Transverse colon (tissue), 4 donors: ENCODE measurements around the gene TAS1R1. TPM values are rescaled to one million over a fixed set of nuclear protein-coding genes. Genes with fewer than 3 reads are reported as not detected.

ENCODE experiments used
- DNase-seq: peaks from one replicate; pipeline ENCODE4 v3.0.0-alpha.2; 2019
- H3K27ac ChIP-seq, 4 donors: fragments of 200-600 bp; sonication (generic); 2 replicates each; pipeline ENCODE4 v1.5.1; 2016 to 2018; ENCODE audit warnings: inconsistent platforms in 4 of 4
- H3K27me3 ChIP-seq: fragments of 200-600 bp; sonication (generic); 2 replicates; pipeline ENCODE4 v1.5.1; 2017; ENCODE audit warnings: inconsistent platforms
- H3K36me3 ChIP-seq, 4 donors: fragments of 200-600 bp; sonication (generic); 2 replicates each; pipeline ENCODE4 v1.5.1; 2017 to 2019; ENCODE audit warnings: inconsistent platforms in 4 of 4
- H3K4me1 ChIP-seq, 4 donors: fragments of 200-600 bp; sonication (generic); 2 replicates each; pipeline ENCODE4 v1.5.1; 2017 to 2020; ENCODE audit warnings: inconsistent platforms in 4 of 4
- H3K4me3 ChIP-seq, 4 donors: fragments of 200-600 bp; sonication (generic); 1 replicate in 1 of 4; 2 replicates in 3 of 4; pipeline versions ENCODE4 v1.5.1 to v1.6.1; 2017 to 2019; ENCODE audit warnings: inconsistent platforms in 4 of 4
- H3K9me3 ChIP-seq, 2 donors: fragments of 200-600 bp; sonication (generic); 2 replicates each; pipeline ENCODE4 v1.5.1; 2017 to 2019; ENCODE audit warnings: inconsistent platforms in 2 of 2
- EP300 ChIP-seq: sonication (generic); formaldehyde crosslinking; IDR thresholded peaks from one replicate; pipeline ENCODE4 v1.6.1; 2017; ENCODE audit warnings: antibody characterized with exemption, low read depth
- POLR2A ChIP-seq: fragments of 450-650 bp; IDR thresholded peaks from one replicate; pipeline ENCODE4 v1.6.1; 2016; ENCODE audit warnings: antibody characterized with exemption, mild to moderate bottlenecking, moderate library complexity
- POLR2AphosphoS5 ChIP-seq, 3 donors: sonication (generic); formaldehyde crosslinking; IDR thresholded peaks; one replicate each; pipeline ENCODE4 v1.6.1; 2016; ENCODE audit warnings: antibody characterized with exemption in 3 of 3
- WGBS, 2 donors: methylation state at CpG; one replicate each; pipeline ENCODE4 v1.1.5; 2018; ENCODE audit warnings: low coverage in 1 of 2; 5-methylcytosine and 5-hydroxymethylcytosine counted together
- in situ Hi-C, 4 donors: fragments of 200-750 bp; cut with MboI; loops; one replicate each; pipeline versions ENCODE4 v1.15.0 to v1.15.1; 2017; ENCODE audit warnings: low sequenced_read_pairs in 3 of 4, low pct_ligation_motif_present in 1 of 4, low pct_unique_long_range_greater_than_20kb in 1 of 4
- intact Hi-C: fragments of 100-400 bp; cut with DNase I; formaldehyde crosslinking; loops from one replicate; pipeline ENCODE4 v1.15.1; 2023; ENCODE audit warnings: low total_unique reads
- small RNA-seq, 4 donors: library from RNA; depleted of rRNA; stranded (forward); fragments of <200 nt; gene quantifications; one replicate each; pipeline ENCODE3, GENCODE V24; 2016
- total RNA-seq, 4 donors: library from RNA; depleted of rRNA; stranded (reverse); fragments of >200 nt; gene quantifications; one replicate each; pipeline ENCODE4 v1.1.0, GENCODE V29; 2016
- TF ChIP-seq, protein P1 (sequence below), 5 experiments: fragments of 200-600 bp in 3 of 5; fragments of 450-650 bp in 2 of 5; sonication (generic) in 3 of 5; IDR thresholded peaks; 1 replicate in 2 of 5; 2 replicates in 3 of 5; pipeline ENCODE4 v1.5.1; 2016 to 2017; ENCODE audit warnings: antibody characterized with exemption in 5 of 5, inconsistent platforms in 3 of 5, mild to moderate bottlenecking in 2 of 5, moderate library complexity in 1 of 5

TAS1R1 gene
- total RNA-seq, 4 donors from 2014 or later = 0.48 TPM; not detected in 3

DNA sequence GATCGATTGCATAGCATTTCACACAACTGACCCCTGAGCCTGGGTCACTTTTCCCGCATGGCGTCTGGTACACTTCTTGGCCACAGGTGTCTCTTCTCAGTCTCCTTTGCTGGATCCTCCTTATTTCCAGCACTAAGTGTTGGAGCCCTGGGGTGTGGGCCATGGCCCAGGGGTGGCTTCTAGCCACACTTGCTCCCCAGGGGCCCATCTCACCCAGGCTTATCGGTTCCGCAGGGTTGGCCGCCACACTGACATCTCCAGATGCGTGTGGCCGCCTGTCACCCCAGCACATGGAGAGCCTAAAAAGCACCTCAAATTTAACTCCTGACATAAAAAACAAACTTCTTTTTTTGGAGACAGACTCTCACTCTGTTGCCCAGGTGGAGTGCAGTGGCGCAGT, 71.9 kb downstream of the TAS1R1 start:
- DNase-seq = no peak
- Histone ChIP-seq H3K27ac (no peak overlapping the region), H3K4me3 (no peak overlapping the region), H3K4me1 (peaks cover 10 to 22% (median 17%) of the 10 kb centered on the region in 4 donors), H3K36me3 (peaks cover 0 to 9% (median 0%) of the 10 kb centered on the region in 4 donors), H3K9me3 (no peaks in the 10 kb centered on the region), H3K27me3 (no peaks in the 10 kb centered on the region)
- TF ChIP-seq EP300 (no peak), POLR2AphosphoS5 (IDR thresholded peaks at IDR 0.05) (no peak), POLR2A (no peak)
- TF ChIP-seq, protein P1, sequence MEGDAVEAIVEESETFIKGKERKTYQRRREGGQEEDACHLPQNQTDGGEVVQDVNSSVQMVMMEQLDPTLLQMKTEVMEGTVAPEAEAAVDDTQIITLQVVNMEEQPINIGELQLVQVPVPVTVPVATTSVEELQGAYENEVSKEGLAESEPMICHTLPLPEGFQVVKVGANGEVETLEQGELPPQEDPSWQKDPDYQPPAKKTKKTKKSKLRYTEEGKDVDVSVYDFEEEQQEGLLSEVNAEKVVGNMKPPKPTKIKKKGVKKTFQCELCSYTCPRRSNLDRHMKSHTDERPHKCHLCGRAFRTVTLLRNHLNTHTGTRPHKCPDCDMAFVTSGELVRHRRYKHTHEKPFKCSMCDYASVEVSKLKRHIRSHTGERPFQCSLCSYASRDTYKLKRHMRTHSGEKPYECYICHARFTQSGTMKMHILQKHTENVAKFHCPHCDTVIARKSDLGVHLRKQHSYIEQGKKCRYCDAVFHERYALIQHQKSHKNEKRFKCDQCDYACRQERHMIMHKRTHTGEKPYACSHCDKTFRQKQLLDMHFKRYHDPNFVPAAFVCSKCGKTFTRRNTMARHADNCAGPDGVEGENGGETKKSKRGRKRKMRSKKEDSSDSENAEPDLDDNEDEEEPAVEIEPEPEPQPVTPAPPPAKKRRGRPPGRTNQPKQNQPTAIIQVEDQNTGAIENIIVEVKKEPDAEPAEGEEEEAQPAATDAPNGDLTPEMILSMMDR (IDR thresholded peaks at IDR 0.05) = no peak
- 90 to 93% methylated on average over 3 to 9 of the region's 9 CpGs for WGBS, 2 donors
- in situ Hi-C loops (loop anchor here in 3 of 4 donors (10.0 to 25.0 kb wide), 2 partner anchors 52 to 140 kb away; partner anchors contain the start of genes PLEKHG5 (in 3 of the 3) and ZBTB48 (in 1 of the 3)), intact Hi-C loops (no loop called here)

DNA sequence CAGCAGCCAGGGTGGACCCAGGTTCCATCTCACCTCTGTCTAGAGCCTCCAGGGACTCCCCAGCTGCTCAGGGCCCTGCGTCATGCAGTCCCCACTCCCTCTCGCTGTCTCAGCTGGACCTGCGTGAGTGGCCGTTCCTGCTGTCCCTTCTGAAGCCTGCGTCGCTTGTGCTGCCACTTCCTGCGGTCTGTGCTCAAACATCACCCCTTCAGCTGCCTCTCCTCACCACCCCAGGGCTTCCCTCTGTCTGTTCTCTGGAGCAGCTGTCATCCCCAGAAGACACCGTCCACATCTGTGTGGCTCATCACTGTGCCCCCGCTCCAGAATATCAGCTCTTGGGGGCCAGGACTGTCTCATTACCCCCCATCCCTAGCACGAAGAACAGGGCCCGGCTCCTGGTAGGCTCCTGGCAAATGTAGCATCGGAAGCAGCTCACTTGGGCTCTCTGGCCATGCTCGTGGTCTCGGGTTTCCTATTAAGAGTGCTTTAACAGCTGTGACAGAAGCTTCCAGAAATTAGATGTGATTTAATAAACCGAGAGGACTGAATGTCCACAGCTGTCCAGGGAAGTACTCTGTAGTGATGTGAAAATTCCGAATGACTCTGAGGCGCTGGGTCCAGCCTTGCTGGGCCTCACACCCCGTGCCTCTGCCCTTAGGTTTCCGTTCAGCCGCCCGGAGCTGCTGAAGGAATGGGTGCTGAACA, 72.9 kb downstream of the TAS1R1 start:
- in situ Hi-C loops = loop anchor here in 3 of 4 donors (10.0 to 25.0 kb wide), 2 partner anchors 53 to 141 kb away; partner anchors contain the start of genes PLEKHG5 (in 3 of the 3) and ZBTB48 (in 1 of the 3)
- 88 to 100% methylated on average over 3 to 21 of the region's 21 CpGs for WGBS, 2 donors
- H3K27ac ChIP-seq = no peak overlapping the region
- H3K4me1 ChIP-seq = peaks cover 10 to 22% (median 17%) of the 10 kb centered on the region in 4 donors
- no peaks in the 10 kb centered on the region for H3K27me3 ChIP-seq
- no peak overlapping the region for H3K4me3 ChIP-seq
- H3K36me3 ChIP-seq = peaks cover 0 to 11% (median 5%) of the 10 kb centered on the region in 4 donors
- intact Hi-C loops = no loop called here
- no peaks in the 10 kb centered on the region for H3K9me3 ChIP-seq
- TF ChIP-seq POLR2AphosphoS5 (IDR thresholded peaks at IDR 0.05) = no peak
- no peak for TF ChIP-seq EP300
- no peak for TF ChIP-seq POLR2A
- TF ChIP-seq, protein P1 (IDR thresholded peaks at IDR 0.05) = no peak
- DNase-seq = no peak

DNA sequence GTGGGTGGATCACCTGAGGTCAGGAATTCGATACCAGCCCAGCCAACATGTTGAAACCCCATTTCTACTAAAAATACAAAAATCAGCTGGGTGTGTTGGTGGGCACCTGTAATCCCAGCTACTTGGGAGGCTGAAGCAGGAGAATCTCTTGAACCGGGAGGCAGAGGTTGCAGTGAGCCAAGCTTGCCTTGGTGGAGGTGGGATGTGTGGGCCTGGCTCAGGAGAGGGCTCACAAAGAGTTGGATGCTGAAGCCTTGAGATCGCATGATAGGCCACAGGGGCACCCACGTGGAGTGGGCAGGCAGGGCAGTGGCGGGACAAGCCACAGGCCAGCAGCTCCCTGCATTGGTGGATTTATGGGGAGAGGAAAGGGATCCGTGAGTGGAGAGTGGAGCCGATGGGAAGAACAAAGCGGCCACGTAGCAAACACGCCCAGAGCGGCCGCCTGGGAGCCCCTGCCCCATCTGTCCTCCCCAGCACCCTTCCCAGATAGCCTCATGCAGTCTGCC, 73.9 kb downstream of the TAS1R1 start:
- TF ChIP-seq, protein P1 (IDR thresholded peaks at IDR 0.05) = no peak
- TF ChIP-seq POLR2A = no peak
- no peak for TF ChIP-seq EP300
- no peak for TF ChIP-seq POLR2AphosphoS5 (IDR thresholded peaks at IDR 0.05)
- Histone ChIP-seq H3K4me3 (no peak overlapping the region), H3K36me3 (peaks cover 0 to 20% (median 6%) of the 10 kb centered on the region in 4 donors), H3K4me1 (peaks cover 10 to 22% (median 17%) of the 10 kb centered on the region in 4 donors), H3K9me3 (no peaks in the 10 kb centered on the region), H3K27me3 (no peaks in the 10 kb centered on the region), H3K27ac (no peak overlapping the region)
- WGBS, 2 donors = 92 to 97% methylated on average over 8 to 12 of the region's 12 CpGs
- DNase-seq = no peak
- in situ Hi-C loops (loop anchor here in 3 of 4 donors (10.0 to 25.0 kb wide), 2 partner anchors 54 to 142 kb away; partner anchors contain the start of genes PLEKHG5 (in 3 of the 3) and ZBTB48 (in 1 of the 3)), intact Hi-C loops (no loop called here)

Small RNA genes within 50 kb of the gene (small RNA-seq; reads per million reads assigned to genes)
- gene RNU6-731P = 0 reads per million in 4 donors

Other genes with a start within 250 kb of the TAS1R1 start
- gene ACOT7, start 161.5 kb upstream of the TAS1R1 start, total RNA-seq = 10 to 100 TPM in 3 of 4 donors, 1 to 10 TPM in 1; 5.6 to 55.0 (median 31.0) TPM
- 10 to 100 TPM; 10.5 to 38.8 (median 25.4) TPM for gene HES2, start 135.4 kb upstream of the TAS1R1 start, total RNA-seq
- 100 to 1,000 TPM in 3 of 4 donors, 10 to 100 TPM in 1; 40.2 to 368 (median 157) TPM for gene ESPN, start 130.5 kb upstream of the TAS1R1 start, total RNA-seq
- gene TNFRSF25, start 89.1 kb upstream of the TAS1R1 start, total RNA-seq = 10 to 100 TPM; 38.9 to 55.3 (median 45.0) TPM
- 10 to 100 TPM; 17.9 to 42.7 (median 37.1) TPM for gene PLEKHG5, start 63.6 kb upstream of the TAS1R1 start, total RNA-seq
- gene NOL9, start 794 bp upstream of the TAS1R1 start, total RNA-seq = 10 to 100 TPM in 2 of 4 donors, 1 to 10 TPM in 2; 8.0 to 30.0 (median 13.8) TPM
- gene ZBTB48, start 24.7 kb downstream of the TAS1R1 start, total RNA-seq = 10 to 100 TPM; 18.3 to 37.7 (median 30.5) TPM
- 10 to 100 TPM; 23.6 to 67.7 (median 36.1) TPM for gene KLHL21, start 47.6 kb downstream of the TAS1R1 start, total RNA-seq
- gene PHF13, start 58.4 kb downstream of the TAS1R1 start, total RNA-seq = 10 to 100 TPM in 2 of 4 donors, 1 to 10 TPM in 2; 8.7 to 17.3 (median 10.3) TPM
- gene THAP3, start 69.6 kb downstream of the TAS1R1 start, total RNA-seq = 10 to 100 TPM in 2 of 4 donors, 1 to 10 TPM in 2; 7.5 to 21.0 (median 13.2) TPM
- 10 to 100 TPM; 62.1 to 80.0 (median 70.9) TPM for gene DNAJC11, start 146.5 kb downstream of the TAS1R1 start, total RNA-seq
- gene CAMTA1, start 230.1 kb downstream of the TAS1R1 start, total RNA-seq = 100 to 1,000 TPM in 3 of 4 donors, 10 to 100 TPM in 1; 93.8 to 268 (median 130) TPM